ENCODE results near the gene TRIM8.

The TRIM8 gene

GRCh38 chr10:102616066-102616770 is 28.1 kb upstream of the TRIM8 start:
- DNase-seq, result no peak

DNA sequence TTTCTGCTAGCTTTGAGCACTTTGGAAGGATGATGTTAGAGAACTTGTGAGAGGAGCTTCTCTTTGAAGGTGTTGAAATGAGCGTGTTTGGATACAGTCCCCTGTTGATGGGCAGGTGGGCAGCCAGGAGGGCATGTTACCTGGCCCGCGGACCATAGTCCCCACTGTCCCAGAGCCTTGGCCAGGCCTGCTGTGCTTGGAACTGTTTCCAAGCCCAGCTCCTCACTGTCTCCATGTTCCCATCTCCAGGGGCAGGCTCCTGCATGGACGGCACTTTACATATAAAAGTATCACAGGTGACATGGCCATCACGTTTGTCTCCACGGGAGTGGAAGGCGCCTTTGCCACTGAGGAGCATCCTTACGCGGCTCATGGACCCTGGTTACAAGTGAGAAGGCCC is 27.2 kb upstream of the TRIM8 start:
- DNase-seq, result no peak

- DNase-seq, result no peak
Measured at GRCh38 chr10:102617816-102618215, 26.5 kb upstream of the TRIM8 start.

GRCh38 chr10:102619281-102619981 is 24.8 kb upstream of the TRIM8 start:
- no peak for DNase-seq

DNA sequence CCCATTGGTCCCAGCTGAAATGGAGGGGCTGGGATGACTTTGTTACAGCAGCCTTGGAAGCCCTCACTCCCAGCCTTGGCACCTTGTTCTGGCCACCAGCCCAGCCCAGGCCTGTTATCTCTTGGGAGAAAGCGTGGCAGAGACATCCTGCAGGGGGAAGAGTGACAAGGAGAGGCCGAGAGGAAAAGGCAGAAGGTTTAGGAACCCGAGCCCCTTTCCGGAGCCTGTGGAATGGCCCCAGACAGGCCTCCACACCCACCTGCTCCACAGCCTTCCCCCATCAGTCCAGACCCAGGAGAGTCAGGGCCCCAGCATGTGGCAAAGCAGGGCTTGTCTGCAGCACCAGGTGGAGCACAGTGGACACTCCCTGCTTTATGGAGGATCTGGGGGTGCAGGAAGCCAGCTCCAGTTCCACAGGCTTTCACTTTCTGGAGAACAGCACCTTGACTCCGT is 24.1 kb upstream of the TRIM8 start:
- no peak for DNase-seq

DNA sequence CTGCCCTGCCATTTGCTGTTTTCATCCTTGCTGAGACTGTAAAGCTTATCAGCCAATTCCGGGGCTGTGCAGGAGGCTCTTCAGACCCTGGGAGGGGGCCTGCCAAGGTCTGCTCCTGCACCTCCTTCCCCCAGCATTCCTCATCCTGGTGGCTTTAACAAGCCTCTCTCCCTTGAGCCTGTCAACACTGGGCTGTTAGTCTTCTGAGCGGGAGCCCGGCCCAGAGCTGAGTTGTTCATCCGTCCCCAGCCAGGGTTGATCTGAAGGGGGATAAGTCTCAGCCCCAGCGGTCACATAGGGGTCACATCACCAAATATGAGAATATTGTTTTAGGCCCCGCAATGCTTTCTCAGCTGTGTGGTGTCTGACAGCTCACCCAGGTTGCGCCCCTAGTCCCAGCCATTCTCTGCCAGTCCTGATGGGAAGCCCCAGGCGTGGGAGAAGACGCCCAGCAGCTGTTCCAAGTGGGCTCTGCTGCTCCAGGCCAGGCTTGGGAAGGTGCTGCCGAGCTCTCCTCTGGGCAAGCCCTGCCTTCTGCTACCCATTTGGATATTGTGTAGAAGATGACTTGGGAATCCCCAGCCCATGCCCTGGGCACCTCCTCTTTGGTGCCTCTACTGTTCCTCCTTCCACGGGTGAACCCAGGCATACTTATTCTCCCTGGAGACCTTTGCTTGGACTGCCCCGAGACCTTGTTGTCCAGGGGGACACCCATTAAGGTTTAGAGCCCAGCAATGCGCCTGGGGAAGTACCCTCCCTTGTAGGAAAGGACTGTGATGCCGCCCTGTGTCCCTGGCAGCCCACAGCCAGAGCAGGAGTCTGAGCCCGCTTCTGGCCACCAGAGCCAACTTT is 23.5 kb upstream of the TRIM8 start:
- DNase-seq, result no peak

GRCh38 chr10:102621443-102622325 is 22.6 kb upstream of the TRIM8 start:
- DNase-seq, result no peak

GRCh38 chr10:102624094-102624493 is 20.2 kb upstream of the TRIM8 start:
- DNase-seq, result no peak

DNA sequence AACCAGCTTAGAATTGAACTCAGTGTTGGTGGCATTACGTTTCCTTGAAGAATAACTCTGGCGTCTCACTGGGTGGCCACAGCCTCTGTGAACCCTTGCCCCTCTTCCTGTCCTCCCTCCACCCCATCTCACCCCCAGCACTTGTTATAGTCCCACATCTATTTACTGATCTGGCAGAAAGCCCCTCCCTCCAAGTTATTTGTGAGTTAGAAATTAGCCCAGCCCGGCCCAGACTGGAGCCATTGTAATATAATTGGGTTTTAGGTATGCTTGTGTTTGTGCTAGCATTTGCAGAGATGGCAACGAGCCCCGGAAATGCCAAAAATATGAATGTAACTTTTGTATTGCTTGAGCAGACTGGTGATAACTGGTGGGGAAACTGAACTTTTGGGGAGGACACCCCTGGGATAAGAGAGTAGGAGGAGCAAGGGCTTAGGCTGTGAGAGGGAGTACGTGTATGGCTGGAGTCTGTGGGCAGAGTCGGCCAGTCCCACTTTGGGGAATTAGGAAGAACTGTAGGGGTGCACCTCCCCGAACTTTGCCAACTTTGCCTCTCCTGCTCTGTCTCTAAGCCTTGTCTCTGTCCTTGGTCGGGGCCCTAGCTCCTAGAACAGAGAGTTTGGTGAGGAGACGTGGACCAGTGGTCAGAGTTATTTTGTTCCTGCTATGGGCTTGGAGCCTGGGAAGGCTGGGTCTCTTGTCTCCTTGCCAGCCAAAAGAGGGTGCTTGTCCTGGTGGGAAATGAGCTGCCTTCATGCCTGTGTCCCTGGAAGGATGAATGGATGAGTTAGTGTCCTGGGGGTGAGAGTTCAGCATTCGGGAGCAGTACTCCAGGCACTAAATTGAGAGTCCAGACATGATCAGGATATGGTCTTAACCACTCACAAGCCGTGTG is 19.3 kb upstream of the TRIM8 start:
- DNase-seq, result no peak

DNA sequence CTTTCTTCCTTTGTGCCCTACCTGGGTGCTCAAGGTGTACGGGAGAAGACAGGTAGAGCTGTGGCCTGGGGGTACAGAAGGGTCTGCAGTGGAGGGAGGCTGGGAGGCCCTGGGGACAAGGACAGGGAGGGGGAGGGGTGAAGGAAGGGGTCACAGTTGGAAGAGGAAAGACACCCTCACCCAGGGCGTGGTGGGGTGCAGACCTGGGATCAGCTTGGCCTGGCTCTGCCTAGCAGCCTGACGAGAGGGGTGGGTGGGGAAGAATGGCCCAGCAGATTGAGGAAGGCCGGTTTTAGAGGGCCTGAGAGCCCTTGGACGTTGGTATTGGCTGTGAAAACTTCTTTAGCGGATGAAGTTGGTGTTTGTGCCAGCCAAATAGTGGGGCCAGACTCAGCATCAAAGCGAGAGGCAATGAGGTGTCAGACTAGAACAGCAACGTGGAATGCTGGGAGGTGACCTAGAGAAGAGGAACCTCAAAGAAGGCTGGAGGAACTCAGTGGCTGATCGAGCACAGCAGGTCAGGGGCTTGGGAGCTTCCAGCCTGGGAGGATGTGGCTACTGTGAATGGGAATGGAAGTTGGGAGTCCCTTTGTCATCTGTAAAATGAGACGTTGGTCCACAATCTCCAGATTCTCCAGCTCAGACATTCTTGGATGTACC is 18.1 kb upstream of the TRIM8 start:
- DNase-seq, result no peak

GRCh38 chr10:102627291-102627735 is 17.0 kb upstream of the TRIM8 start:
- no peak for DNase-seq

DNA sequence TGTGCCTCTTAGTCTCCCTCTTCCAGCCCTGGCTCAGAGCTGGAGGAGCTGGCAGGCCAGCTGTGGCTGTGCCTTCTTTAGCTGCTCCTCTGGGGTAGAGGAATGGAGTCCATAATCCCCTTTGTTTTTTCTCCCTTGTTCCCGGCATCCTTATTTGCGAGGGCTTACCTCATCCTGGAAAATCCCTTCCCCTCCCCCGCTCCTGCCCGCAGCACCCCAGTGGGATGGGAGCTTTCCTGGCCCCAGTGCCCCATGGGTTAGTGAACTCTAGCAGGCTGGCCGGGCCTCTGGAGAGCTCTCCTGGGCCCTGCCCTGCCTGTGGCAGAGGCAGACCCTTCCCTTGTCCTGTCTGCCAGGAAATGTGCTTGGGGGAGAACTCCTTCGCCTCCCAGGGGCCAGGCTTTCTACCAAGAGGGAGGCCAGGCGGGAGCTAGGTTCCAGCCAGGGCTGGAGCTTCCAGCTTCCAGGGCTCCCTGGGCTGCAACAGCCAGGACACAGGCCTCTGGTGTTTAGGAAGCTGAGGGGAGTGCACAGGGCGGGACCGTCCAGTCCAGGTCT is 16.5 kb upstream of the TRIM8 start:
- no peak for DNase-seq

DNA sequence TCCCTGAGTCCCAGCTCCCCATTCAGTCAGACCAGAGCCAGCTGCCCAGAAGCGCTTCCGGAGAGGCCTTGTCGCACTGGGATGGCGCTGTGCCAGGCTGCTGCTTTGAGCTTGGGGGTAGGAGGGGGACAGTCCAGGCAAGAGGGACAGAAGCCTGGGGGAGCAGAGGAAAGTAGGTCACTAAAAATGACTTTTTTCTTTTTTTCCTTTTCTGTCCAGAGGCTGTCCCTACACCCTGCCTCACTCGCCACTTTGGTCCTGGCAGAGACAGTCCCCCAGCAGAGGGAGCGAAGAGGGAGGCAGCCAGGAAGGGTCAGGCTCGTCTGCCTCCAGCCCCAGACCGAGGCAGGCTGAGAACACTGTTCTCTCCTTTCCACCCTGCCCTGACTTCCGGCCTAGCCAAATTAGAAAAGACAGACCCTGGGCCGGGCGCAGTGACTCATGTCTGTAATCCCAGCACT is 15.8 kb upstream of the TRIM8 start:
- DNase-seq, result no peak

DNA sequence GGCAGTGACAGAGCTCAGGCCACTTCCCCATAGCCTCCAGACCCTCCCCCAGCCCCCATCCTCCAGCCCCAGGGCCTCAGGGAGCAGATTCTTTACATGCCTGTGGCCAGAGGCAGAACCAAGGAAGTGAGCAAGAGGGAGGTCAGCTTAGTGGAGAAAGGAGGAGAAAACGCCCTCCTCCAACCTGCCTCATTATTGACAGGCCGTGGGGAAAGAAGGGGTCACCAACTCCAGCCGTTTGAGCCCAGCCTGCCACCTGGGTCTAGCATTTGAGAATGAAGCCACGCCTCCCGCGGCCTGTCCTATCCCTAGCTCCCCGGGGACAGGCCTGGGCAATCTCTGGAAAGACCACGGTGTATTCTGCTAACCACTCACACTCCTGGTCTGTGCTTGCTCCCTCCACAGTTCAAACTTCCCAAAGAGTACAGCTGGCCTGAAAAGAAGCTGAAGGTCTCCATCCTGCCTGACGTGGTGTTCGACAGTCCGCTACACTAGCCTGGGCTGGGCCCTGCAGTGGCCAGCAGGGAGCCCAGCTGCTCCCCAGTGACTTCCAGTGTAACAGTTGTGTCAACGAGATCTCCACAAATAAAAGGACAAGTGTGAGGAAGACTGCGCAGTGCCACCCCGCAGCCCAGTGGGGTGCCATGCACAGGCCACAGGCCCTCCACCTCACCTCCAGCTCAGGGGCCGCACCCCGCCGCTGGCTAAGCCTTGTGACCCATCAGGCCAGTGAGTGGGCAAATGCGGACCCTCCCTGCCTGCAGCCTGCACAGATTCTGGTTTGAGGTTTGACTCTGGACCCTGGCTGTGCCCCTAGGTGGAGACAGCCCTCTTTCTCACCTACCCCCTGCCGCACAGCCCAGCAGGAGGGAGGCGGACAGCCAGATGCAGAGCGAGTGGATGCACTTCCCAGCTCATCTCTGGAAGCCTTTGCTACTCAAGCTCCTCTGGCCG is 14.3 kb upstream of the TRIM8 start:
- DNase-seq, result no peak

- no peak for DNase-seq
Measured at GRCh38 chr10:102630663-102631062, 13.6 kb upstream of the TRIM8 start.

- no peak for DNase-seq
Measured at GRCh38 chr10:102631525-102632393, 12.5 kb upstream of the TRIM8 start.

GRCh38 chr10:102632394-102633111 is 11.7 kb upstream of the TRIM8 start:
- no peak for DNase-seq
